NOMO-1 (cell line): ENCODE measurements around the gene PPP2R3C.
"Not testable (repeated sequence)": the region's sequence is repeated elsewhere in the genome, so short reads cannot be mapped to it uniquely, and the experiment has no call there.

Source experiments
- DNase-seq, 2 experiments: peaks; one replicate each; lab custom pipeline; 2025; ENCODE audit not compliant: unreplicated experiment in 2 of 2; lab: John Stamatoyannopoulos, UW

Gene PPP2R3C

DNA sequence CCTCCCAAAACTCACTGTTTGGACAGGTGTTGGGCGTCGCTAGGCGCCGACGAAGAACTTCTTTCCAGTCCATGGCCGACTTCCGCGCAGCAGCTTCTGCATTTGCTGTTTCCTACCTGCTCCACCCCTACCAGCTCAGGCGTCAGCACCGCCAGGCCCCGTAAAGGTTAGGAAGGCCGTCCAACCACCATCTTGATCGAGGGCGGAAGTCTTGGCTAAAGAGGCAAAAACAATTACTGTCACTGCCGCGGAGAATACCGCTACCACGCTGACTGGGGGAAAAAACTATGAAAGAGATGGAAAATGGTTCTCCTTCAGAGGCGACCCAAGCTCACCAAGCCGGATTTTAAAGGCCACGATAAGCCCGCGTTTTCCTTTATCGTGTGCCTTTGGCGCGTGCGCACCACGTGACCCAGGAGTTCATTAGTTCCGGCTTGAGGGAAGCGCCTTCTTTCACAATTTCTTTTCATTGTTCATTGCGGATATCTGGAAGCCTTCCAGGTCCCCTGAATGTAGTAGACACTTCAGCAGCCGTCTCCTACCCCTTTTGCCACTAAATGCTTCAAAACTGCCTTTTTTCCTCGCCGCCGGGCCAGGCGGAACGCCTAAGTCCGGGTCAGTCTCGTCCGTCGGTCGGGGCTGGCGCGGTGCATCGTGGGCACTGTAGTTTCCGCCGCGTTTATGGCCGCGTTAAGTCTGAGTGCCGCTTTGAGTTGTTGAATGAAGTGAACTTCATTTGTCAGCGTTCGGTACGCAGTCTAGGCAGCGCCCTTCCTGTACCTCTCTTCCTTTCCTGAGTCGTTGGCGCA, at the start of gene PPP2R3C, which contains the start of gene PRORP:
TSS of gene PPP2R3C (minus strand) at position 104 of the 809 bp plus-strand sequence. CDS start at position 73, 31 bp downstream.
TSS of gene PRORP (plus strand) at position 666 of the 809 bp plus-strand sequence. CDS start 694 bp downstream, outside the sequence.
- DNase-seq: peak; percentile 95 to 96

DNA sequence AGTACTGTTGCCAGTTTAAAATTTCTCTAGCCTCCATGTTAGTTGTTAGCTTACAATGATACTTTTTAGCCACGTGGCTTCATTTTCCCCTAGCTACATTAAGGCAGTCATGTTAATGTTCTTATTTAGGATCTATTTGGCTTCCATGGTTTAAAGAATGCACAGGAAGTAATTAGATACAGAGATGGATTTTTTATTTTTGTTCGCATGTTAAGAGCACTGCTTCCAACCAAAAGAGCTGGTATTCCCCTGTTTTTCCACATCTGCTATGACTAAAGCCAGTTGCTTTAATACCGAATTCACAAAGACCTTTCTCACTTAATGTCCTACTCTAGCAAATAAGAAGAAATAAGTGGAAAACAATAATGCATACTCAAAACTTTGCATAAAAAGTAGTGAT, 45.7 kb upstream of the PPP2R3C start:
- DNase-seq: no peak

DNA sequence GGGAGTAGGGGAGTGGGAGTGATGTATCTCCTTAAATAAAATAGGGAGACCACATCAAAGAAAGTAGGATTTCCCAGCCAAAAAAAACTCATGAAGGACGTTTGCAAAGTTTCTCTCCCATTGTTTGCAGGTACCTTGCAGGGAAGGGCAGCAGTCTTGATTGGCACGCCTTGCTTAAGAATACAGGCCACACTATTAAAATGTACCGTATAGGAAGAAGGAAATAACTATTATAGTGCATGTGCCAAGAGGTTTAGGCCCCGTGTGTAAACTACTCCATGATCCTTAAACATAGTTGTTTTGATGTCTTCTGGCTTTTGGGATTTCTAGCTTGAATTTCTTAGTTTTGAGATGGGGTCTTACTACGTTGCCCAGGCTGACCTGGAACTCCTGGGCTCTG, 43.1 kb upstream of the PPP2R3C start:
- DNase-seq: no peak

DNA sequence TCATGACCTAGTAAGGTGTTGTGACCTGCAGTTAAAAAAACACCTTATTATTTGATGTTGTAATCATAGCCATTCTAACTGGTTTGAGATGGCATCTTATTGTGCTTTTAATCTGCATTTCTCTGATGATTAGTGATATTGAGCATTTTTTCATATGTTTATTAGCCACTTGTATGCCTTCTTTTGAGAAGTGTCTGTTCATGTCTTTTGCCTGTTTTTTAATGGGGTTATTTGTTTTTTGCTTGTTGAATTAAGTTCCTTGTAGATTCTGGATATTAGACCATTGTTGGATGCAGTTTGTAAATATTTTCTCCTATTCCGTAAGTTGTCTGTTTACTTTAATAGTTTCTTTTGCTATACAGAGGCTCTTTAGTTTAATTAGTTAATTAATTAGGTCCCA, 41.6 kb upstream of the PPP2R3C start:
- no peak for DNase-seq

DNA sequence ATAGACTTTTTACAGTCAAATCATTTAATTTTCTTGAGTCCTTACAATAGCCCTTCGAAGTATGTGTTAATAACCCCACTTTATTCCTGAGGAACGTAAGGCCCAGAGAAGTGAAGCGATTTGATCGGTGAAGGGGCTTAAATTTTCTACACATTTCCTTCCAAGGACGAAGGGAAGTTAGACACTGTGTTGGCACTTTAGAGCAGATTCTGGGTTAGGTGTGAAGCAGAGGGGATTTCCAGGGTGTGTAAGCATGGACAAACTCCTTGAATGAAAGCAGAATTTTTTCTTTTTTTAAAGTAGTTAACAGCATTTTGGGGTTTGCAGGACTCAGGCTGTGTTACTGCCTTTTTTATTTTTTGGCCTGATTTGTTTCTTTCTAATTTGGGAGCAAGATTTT, 39.4 kb upstream of the PPP2R3C start:
- no peak for DNase-seq

DNA sequence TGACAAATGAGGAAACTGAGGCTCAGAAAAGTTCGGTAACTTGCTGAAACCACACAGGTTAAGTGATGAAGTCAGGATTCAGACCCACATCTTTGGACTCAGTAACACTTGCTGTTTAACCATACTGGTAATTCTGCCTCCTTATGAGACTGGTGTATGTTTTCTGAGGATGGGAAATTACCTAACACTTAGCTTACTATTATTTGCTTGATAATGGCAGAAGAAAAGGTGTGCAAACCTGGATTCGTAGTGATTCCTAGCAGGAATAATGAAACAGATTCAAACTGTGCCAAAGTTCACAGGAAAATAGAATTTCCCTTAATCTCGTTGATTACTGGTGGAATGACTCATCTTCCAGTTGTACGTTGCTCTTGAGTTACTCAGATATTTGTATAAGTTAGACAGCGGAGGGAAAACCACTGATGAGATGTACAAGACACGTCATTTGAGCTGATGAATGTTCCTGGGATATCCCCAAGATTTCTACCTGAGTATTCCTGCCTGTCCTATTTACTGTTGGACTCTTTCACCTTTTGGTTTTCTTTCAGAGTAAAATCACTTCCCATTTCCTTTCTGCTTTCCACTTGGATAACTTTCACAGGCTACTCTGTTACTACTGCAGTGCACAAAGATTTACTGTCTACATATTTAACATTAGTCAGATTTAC, 38.1 kb upstream of the PPP2R3C start:
- no peak for DNase-seq

DNA sequence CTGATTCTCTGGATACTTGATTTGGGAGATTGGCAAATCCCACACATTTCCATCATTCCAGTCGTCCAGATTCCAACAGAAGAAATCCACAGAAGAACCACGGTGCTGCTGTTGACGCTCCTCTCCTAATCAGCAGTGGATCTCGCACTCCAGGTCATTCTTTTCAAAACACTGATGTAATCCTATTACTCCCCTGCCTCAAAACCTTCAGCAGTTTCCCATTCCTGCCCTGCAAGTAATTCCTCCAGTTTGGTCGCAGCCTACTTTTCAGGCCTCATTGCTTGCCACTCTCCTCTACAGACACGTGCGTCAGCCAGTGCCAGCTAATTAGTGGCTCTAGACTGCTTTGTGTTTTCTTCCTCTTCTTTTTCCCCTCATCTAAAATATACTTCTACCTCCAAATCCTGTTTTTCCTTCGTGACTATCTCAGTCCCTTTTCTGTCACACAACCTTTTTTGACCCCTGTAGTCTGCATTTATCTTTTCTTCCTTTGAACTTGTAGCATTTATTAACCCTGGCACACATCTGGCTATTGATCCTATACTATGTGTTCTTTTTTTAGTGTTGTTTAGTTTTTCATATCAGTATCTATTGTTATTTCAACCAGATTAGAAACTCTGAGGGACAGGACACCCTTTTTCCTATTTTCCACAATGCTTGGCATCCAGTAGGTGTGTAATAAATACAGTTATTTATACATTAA, 37.3 kb upstream of the PPP2R3C start:
- no peak for DNase-seq

DNA sequence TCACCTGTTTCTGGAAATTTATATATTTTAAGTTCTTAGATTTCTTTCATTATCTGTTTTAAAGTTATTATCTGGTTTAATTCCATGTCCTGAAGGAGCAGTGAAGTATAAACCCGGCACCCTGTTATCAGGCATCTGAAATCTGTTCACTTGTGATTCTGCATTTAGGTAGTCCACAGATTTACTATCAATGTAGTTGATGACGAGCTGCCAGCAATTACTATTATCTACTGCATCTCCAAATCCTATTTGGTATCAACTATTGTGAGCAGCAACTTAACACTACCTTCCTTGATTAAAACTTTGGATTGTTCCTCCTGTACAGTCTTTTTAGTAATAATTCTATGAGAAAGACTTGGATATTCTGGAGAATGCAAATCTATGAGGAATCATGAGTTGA, 36.7 kb upstream of the PPP2R3C start:
- no peak for DNase-seq

DNA sequence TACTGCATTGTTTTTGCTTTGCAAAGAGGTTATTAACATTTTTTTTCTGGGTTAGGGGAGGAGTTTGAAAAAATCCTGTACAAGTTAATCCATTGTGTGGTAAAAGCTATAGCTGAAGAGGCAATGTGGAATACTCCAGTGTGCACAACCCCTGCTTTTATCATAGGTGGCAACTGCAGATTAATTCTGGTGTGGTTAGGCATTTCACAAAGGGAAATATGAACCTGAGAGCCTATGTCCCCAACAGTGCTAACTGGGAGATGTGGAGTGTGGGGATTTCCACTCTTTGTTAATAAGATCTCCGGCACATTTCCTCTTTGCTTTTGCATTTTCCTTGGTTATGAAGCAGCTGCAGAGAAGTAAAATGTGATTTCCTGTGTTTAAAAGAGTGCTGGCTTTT, 34.2 kb upstream of the PPP2R3C start:
- DNase-seq: no peak

DNA sequence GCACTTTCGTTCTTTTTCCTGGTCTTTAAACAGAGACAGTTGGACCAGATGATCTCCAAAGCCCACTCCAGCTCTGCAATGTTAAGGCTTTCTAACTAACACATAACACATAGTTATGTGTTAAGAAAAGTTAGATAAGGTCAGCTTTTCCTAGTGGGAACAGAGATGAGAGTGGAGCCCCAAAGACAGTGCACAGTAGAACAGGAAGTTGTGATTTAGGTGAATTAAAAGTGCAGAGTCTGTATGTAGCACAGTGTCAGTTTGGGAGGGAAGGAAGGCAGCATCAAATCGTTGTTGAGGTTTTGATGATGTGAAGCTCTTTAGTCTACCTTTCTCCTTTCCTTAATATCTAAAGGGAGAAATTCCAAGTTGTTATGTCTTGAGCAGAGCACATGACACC, 32.2 kb upstream of the PPP2R3C start:
- DNase-seq: no peak

DNA sequence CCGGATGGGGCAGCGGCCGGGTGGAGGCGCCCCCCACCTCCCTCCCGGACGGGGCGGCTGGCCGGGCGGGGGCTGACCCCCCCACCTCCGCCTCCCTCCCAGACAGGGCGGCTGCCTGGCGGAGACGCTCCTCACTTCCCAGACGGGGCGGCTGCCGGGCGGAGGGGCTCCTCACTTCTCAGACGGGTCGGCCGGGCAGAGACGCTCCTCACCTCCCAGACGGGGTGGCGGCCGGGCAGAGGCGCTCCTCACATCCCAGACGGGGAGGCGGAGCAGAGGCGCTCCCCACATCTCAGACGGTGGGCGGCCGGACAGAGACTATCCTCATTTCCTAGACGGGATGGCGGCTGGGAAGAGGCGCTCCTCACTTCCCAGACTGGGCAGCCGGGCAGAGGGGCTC, 30.7 kb upstream of the PPP2R3C start:
- DNase-seq: not testable (repeated sequence)

DNA sequence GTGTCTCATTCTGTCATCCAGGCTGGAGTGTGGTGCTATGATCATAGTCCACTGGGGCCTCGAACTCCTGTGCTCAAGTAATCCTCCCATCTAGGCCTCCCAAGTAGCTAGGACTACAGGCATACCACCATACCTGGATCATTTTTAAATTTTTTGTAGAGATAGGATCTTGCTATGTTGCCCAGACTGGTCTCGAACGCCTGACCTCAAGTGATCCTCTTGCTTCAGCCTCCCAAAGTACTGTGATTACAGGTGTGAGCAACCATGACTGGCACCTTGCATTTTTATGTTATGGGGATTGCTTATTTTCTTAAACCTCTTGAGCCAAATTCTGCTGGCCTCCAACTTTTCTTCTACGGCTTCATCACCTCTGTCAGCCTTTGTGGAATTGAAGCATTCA, 27.4 kb upstream of the PPP2R3C start:
- DNase-seq: no peak

DNA sequence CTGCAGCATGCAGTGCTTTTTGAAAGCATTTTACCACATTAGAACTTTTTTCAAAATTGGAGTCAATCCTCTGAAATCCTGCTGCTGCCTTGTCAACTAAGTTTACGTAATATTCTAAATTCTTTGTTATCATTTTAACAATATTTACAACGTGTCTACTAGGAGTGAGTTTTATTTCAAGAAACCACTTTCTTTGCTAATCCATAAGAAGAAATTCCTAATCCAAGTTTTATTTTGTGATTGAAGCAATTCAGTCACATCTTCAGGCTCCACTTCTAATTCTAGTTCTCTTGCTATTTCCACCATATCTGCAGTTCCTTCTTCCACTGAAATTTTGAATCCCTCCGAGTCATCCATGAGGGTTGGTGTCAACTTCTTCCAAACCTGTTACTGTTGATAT, 25.9 kb upstream of the PPP2R3C start:
- no peak for DNase-seq

DNA sequence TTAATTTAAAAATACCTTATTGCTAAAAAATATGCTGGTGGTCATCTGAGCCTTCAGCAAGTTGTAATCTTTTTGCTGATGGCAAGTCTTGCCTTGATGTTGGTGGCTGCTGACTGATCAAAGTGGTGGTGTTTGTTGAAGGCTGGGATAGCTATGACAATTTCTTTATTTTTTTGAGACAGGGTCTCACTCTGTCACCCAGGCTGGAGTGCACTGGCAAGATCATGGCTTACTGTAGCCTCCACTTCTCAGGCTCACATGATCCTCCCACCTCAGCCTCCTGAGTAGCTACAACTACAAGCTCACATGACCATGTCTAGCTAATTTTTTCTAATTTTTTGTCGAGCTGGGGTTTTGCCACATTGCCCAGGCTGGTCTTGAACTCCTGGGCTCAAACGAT, 25.4 kb upstream of the PPP2R3C start:
- no peak for DNase-seq

DNA sequence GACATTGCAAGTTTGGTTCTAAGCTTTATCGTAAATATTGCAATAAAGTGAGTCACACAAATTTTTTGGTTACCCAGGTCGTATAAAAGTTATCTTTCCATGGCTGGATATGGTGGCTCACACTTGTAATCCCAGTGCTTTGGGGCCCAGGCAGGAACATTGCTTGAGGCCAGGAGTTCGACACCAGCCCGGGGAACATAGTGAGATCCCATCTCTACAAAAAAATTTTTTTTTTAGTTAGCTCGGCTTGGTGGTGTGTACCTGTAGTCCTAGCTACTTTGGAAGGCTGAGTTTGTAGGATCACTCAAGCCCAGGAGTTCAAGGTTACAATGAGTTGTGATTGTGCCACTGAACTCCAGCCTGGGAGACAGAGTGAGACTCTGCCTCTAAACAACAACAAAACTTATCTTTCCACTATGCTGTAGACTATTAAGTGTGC, 24.9 kb upstream of the PPP2R3C start:
- no peak for DNase-seq

DNA sequence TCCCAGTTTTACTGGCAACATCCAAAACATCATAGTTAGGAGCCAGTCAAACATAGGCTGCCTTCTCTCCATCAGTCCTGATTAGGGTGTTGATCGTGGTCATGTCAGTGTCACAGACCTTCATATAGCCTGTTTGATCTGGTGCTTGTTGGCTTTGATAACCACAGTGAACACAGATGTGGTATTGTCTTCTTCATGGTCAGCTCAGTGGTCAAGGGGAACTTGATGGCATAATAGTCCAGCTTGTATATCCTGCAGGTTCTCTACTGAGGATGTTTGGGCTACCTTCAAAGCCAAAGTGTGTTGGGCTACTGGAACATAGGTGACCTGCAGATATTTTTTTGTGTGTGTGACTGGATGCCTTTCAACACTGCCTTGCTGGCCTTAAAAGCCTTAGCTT, 22.2 kb upstream of the PPP2R3C start:
- no peak for DNase-seq

DNA sequence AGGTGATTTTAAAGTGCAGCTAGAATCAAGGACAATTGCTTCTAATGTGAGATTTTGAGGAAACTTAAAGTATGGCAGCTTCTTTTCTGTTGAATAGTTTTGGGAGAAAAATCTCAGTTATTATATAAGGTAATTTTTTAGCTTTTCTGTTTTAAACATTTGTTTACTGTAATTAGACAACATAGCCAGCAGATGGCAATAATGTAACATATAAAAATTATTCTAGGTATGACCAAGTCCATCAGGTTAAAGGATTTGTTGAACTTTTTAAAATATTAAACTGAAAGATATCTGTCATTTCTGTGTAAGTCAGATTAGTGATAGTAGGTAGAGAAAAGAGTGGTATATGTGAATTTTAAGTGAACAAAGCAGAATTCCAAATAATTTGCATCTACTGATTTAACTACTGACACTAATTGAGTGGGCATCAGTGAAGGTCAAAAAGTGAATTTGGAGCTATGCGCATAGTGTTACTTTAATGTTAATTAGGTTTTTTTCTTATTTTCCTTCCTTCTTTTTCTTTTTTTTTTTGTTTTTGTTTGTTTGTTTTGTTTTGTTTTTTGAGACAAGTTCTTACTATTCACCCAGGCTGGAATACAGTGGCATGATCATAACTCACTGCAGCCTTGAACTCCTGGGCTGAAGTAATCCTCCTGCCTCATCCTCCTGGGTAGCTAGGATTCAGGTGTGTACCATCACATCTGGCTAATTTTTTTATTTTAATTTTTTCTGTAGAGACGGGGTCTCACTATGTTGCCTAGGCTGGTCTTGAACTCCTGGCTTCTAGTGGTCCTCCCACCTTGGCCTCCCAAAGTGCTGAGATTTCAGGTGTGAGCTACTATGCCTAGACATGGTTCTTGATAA, 19.2 kb upstream of the PPP2R3C start:
- peak in 1 of 2 experiments; percentile 14 for DNase-seq

DNA sequence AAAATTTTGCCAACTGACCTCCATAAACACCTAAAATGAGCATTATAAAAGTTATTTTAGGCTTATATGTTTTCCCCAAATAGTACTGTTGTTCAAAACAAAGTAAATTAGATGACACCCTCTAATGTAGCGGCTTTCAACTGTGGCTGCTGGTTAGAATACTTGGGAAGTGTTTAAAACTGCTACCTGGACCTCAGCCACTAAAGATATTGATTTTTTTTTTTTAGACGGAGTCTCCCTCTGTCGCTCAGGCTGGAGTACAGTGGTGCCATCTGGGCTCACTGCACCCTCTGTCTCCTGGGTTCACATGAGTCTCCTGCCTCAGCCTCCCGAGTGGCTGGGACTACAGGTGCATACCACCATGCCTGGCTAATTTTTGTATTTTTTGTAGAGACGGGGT, 16.8 kb upstream of the PPP2R3C start:
- DNase-seq: no peak

DNA sequence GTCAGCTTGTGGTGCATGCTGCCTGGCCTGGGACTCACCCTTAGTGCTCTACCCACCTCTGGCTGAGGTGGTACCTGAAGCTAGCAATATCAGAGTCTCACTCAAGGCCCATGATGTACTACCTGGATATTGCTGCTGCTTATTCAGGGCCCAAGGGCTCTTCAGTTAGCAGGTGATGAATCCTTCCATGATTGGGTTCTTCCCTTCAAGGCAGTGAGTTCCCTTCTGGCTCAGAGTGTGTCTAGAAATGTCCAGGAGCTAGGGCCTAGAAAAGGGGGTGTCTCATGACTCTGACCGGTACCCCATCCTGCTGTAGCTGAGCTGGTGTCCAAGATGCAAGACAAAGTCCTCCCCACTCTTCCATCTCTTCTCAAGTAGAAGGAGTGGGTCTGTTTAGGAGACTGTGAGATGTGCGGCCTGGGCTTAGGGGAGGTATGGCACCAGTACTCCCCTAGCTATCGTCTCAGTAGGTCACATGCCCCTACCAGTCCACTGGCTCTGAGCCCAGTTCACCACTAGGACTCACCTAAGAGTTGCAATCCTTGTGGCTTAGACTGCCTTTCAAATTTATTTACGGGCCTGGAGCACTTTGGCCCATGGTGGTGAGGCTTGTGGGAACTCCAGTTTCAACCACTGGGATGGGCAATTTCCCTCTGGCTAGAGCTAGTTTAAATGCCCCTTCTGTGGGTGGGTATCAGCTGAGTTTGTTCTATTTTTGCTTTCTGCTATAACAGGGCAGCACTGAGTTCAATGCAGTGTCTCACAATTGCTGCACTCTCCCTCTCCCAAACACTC, 12.7 kb upstream of the PPP2R3C start:
- DNase-seq: no peak
